ENCODE measurements around the gene P2RY11.

Gene P2RY11

DNA sequence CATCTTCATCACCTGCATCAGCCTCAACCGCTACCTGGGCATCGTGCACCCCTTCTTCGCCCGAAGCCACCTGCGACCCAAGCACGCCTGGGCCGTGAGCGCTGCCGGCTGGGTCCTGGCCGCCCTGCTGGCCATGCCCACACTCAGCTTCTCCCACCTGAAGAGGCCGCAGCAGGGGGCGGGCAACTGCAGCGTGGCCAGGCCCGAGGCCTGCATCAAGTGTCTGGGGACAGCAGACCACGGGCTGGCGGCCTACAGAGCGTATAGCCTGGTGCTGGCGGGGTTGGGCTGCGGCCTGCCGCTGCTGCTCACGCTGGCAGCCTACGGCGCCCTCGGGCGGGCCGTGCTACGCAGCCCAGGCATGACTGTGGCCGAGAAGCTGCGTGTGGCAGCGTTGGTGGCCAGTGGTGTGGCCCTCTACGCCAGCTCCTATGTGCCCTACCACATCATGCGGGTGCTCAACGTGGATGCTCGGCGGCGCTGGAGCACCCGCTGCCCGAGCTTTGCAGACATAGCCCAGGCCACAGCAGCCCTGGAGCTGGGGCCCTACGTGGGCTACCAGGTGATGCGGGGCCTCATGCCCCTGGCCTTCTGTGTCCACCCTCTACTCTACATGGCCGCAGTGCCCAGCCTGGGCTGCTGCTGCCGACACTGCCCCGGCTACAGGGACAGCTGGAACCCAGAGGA is 2.6 kb downstream of the P2RY11 start:
- DNase-seq (ENCODE audit: low spot score): no peak

DNA sequence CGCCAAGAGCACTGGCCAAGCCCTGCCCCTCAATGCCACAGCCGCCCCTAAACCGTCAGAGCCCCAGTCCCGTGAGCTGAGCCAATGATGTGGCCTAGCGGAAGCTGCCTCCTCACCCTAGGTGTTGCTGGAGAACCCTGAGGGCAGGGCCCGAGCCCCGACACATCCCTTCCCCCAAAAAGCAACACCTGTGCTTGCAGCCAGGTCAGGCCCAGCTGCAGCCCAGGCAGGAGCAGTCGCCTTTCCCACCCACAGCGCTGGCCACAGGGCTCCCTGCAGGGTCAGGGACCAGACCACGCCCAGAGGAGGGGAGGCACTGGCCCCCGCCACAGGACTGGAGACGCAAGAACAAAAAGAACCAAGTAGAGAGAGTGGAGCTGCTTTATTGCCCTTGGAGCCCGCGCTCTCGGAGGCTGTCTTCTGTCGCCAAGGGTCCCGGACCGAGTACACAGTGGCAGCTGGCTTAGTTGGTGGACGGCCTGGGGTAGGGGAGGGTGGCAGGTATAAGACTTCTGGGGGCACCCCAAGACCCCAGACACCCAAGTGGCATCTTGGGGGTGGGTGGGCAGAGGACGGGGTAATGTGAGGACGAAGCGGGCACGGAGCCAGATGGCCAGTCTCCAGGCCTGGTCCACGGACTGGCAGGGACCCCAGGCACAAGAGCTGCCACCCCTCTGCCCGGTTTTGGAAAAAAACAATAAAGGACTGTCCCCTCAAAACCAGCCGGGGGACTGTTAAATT is 3.3 kb downstream of the P2RY11 start:
- DNase-seq (ENCODE audit: low spot score): no peak

DNA sequence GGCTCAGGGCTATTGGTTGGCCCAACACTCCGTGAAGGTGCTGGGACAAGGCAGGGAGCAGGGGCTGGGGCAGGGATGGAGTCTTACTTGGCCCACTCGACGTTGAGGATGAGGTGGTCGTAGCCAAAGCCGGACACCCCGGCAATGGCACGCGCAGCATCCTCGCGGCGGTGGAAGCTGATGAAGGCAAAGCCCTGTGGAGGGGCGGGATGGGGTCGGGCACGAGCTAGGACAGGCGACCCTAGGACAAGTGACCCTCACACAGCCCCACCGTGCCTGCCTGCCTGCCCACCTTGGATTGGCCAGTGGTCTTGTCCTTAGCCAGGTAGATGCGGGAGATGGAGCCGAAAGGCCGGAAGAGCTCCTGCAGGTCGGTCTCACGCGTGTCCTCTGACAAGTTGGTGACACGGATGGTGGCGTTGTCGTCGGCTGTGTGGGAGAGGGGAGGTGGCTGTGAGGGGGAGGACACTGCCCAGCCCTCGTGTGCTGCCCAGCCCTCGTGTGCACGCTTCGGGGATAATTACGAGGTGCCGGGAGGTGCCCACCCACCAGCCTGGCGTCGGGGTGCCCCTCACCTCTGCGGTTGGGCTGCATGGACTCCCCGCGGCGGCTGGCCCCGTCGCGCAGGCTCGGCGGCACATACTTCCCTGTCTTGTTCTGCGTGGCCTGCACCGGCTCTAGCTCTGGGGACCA is 4.0 kb downstream of the P2RY11 start:
- DNase-seq (ENCODE audit: low spot score): no peak

DNA sequence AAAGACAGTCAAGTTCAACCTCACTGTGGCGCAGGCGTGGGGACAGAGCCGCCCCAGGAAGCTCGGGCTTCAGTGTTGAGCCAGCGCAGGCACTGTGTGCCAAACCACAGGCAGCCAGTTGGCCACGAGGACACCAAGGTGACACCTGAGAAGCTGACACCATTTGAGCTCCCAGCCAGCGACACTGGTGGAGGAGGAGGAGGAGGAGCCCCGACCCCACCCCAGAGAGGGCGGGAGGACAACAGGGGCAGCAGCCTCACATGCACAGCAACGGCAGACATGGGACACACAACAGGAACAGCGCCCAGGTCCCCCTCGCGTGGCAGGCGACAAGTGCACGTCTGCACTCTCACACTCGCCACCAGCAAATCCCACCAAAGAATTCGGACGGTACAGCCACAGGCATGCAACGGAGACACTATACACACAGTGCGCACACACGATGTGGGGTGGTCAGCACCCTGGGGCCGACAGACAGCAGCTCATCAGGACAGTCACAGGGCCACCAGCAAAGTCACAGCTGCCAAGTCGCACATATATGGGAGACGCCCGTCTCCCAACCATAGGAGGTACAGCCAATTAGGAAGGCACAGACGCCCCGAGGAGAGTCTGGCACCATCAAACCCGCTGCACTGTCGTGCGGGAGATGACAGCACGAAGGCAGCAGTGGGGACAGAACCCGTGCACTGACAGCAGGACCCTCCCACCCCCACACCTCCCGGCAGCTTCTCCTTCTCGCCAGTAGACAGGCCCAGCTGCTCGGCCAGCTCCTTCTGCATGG is 4.8 kb downstream of the P2RY11 start:
- no peak for DNase-seq (ENCODE audit: low spot score)

DNA sequence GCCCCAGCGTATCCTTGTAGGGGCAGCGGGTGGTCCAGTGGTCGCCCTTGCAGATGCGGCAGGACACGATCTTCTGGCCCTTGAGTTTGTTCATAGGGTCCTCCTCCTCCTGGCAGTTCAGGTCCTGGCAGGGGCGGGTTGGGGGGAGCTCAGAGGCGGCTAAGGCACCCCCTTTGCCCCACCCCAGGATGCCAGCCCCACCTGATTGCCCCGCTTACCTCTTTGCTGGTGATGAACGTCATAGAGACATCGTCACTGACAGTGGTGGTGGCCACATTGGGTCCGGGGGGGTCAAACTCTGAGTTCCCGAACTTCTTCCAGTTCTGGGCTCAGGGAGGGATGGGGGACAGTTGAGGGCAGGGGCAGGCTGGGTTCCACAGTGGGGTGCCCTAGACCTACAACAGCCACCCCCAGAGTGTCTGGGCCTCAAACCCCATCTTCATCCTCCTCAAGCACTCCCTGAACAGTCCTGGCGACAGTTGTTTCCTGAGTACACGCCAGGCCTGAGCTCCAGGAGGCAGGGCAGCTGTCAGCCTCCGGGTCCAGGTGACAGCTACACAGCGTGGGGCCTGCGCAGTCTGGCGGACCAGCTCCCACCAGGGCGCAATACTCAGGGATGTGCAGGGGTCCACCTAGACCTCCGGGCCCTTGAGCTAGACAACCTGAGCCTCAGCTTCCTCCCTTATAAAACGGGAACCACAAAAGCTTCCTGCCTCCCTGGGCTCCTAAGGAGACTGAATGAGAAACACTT is 5.5 kb downstream of the P2RY11 start:
- DNase-seq (ENCODE audit: low spot score): no peak

DNA sequence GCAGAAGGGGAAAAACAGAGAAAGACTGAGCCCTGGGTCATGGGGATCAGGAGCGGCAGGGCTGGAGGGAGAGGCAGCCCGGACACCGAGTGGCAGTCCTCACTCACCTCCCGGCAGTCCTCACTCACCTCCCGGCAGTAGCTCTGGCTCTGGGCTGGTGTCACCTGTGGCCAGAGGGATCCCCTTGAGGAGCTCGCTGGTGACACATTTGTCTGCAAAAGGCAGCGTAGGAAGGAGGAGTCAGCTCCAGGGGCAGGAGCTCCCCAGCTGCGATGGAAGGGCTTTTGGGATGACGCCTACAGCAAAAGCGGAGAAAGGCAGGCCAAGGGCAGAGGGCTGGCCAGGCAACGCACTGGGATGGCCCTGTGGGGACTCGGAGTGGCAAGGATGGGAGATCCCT is 7.5 kb downstream of the P2RY11 start:
- DNase-seq (ENCODE audit: low spot score): no peak

DNA sequence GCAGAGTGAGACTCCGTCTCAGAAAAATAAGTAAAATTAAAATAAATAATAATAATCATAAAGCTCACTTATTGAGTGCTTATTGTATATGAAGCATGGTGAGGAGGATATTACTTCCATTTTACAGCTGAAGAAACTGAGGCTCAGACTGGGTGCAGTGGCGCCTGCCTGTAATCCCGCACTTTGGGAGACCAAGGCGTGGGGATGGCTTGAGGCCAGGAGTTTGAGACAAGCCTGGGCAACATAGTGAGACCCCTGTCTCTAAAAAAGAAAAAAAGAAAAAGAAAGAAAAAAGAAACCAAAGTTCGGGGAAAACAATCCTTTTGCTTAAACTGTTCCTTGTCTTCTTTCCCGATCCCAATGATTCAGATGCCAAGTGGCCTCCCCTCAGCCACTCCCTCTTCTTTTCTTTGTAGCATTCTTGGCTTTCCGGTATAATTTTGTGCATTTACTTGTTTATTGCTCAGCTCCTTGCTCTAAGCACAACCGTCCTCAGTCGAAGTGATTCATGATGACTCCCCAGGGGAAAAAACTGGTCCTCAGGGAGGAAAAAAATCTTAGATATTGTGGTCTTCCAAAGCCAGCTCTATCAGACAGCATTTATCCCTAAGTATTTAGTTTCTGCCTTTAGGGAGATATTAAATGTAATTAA is 9.2 kb downstream of the P2RY11 start:
- no peak for DNase-seq (ENCODE audit: low spot score)

GRCh38 chr19:10122045-10122444 is 10.6 kb downstream of the P2RY11 start:
- DNase-seq (ENCODE audit: low spot score): no peak

- DNase-seq (ENCODE audit: low spot score): no peak
Measured at GRCh38 chr19:10124429-10124828, 12.9 kb downstream of the P2RY11 start.

GRCh38 chr19:10126213-10126639 is 14.7 kb downstream of the P2RY11 start:
- no peak for DNase-seq (ENCODE audit: low spot score)

DNA sequence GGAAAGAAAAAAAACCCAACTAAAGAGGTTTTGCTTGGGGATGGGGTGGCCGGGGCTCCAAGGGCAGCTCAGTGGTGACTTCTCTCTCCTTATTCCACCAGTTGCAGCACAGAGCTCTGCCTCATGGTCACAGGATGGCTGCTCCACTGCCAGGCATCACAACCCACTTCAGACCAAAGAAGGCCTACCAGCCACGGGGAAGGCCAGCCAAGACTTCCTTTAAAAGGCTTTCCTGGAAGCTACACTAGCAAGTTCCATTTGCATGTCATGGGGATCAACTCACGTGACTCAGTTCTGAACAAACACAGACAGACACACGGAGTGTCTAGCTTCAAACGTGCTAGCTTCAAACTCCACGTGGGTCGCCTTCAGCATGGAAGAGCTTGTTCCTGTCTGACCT is 21.4 kb downstream of the P2RY11 start:
- DNase-seq (ENCODE audit: low spot score): no peak

- no peak for DNase-seq (ENCODE audit: low spot score)
Measured at GRCh38 chr19:10133596-10133995, 22.1 kb downstream of the P2RY11 start.

DNA sequence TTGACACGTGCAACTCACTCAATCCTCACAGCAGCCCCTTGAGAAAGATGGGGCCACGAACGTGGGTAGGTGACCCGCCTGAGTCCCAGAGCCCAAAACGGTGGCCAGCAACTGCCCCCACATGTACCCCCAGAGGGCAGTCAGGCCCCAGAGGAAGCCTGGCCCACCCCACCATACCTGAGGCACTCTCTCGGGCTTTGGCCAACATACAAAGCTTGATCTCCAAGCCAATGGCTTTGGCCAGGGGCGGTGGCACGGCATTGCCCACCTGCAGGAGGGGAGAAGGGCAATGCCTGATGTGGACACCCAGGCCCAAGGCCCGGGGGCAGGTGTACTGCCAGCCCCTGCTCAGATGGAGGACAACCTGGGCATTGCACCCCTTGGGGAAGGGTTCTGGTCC is 22.5 kb downstream of the P2RY11 start:
- no peak for DNase-seq (ENCODE audit: low spot score)

GRCh38 chr19:10135551-10136334 is 24.2 kb downstream of the P2RY11 start:
- DNase-seq (ENCODE audit: low spot score): no peak

DNA sequence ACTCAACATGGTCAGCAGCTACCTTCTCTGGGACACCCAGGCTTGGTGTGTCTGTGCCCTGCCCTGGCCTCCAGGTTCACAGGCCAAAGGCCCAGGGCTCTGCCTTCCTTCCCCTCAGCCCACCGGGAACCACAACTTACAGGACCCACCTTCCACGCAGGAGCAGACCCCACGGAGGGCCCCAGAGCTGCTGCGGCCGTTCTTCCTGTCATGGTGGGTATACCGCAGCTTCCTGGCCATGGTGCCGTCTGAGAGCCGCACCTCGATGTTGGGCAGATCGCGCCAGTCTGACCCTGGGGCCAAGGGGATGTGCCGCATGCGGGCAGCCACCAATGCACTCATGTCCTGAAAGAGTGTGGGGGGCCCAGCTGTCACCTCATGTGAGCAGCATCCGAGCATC is 25.4 kb downstream of the P2RY11 start:
- DNase-seq (ENCODE audit: low spot score): no peak

GRCh38 chr19:10137751-10138682 is 26.5 kb downstream of the P2RY11 start:
- DNase-seq (ENCODE audit: low spot score): no peak

DNA sequence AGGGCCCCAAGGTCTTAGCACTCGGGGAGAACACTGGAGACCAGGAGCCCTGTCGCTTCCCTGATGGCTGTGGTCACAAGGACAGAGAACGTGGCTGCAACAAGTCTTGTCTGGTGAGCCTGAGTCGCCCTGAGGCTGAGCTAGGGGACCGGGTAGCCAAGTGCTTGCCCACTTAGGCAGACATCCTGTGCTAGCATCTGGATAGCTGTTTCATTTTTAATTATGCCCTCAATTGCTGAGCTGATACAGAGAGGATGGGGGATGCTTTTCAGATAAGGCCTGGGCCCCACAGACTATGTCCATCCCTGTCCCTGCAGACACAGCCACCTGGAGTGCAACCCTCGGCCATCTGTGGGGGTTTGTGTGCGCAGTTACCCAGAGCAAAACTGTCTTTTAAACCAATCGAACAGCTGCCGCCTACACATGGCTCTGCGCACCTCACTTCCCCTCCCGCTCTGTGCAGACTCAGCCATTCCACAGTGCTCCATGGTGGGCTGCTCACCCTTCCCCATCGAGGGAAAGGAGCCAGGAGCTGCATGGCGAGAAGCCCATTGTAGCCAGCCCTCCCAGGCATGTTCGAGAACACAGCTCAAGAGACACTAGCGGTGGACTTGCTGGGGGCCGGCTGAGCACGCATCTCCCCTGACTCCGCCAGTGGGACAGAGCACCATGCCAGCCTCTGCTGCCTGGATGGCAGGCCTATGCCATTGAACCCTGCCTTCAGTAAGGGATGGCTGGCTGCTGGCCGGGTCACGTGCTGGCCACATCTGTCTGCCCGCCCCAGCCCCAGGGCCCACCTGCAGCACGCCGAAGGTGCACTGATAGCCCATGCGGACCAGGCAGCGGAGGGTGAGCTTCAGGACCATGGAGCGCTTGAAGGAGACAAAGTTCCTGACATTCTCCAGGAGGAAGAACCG is 27.6 kb downstream of the P2RY11 start:
- no peak for DNase-seq (ENCODE audit: low spot score)

GRCh38 chr19:10139952-10140351 is 28.5 kb downstream of the P2RY11 start:
- no peak for DNase-seq (ENCODE audit: low spot score)
